Left ventricle myocardium inferior (tissue), 1 donor: ENCODE measurements around the gene RASAL1. TPM values are rescaled to one million over a fixed set of nuclear protein-coding genes. Genes with fewer than 3 reads are reported as not detected.

Experiments used
- DNase-seq: peaks from one replicate; pipeline ENCODE4 v3.0.0-alpha.2; 2020
- H3K27ac ChIP-seq: fragments of 200-600 bp; replicated peaks from 2 replicates; pipeline ENCODE4 v1.8.0; 2021
- H3K27me3 ChIP-seq: fragments of 200-600 bp; 2 replicates; pipeline ENCODE4 v1.8.0; 2021; ENCODE audit warnings: low read depth
- H3K36me3 ChIP-seq: fragments of 200-600 bp; 2 replicates; pipeline ENCODE4 v1.8.0; 2021
- H3K4me1 ChIP-seq: fragments of 200-600 bp; 2 replicates; pipeline ENCODE4 v1.8.0; 2021
- H3K4me3 ChIP-seq: fragments of 200-600 bp; 2 replicates; pipeline ENCODE4 v1.8.0; 2021; ENCODE audit warnings: mild to moderate bottlenecking, moderate library complexity
- H3K9me3 ChIP-seq: fragments of 200-600 bp; replicated peaks from 2 replicates; pipeline ENCODE4 v1.8.0; 2021
- intact Hi-C: fragments of 100-400 bp; cut with micrococcal nuclease; formaldehyde crosslinking; loops from one replicate; pipeline ENCODE4 v1.11.0; 2022
- long read RNA-seq: library from polyadenylated mRNA; unstranded; transcript quantifications from one replicate; pipeline ENCODE4 v2.0.0, GENCODE V29; 2021
- total RNA-seq: library from RNA; stranded (reverse); fragmentation: NEBNext Ultra II Directional; extraction: Animal tissue kit (Norgen Biotek cat#: 25700); gene quantifications from one replicate; pipeline ENCODE4 v1.2.1, GENCODE V29; 2021
- TF ChIP-seq, protein P1 (sequence below): fragments of 200-600 bp; IDR thresholded peaks from 2 replicates; pipeline ENCODE4 v1.8.0; 2021; ENCODE audit warnings: antibody characterized with exemption, mild to moderate bottlenecking, borderline replicate concordance
- donor health status: DM: no; HTN: yes; CAD: no; lungs with severe emphysema.

Gene RASAL1, protein sequence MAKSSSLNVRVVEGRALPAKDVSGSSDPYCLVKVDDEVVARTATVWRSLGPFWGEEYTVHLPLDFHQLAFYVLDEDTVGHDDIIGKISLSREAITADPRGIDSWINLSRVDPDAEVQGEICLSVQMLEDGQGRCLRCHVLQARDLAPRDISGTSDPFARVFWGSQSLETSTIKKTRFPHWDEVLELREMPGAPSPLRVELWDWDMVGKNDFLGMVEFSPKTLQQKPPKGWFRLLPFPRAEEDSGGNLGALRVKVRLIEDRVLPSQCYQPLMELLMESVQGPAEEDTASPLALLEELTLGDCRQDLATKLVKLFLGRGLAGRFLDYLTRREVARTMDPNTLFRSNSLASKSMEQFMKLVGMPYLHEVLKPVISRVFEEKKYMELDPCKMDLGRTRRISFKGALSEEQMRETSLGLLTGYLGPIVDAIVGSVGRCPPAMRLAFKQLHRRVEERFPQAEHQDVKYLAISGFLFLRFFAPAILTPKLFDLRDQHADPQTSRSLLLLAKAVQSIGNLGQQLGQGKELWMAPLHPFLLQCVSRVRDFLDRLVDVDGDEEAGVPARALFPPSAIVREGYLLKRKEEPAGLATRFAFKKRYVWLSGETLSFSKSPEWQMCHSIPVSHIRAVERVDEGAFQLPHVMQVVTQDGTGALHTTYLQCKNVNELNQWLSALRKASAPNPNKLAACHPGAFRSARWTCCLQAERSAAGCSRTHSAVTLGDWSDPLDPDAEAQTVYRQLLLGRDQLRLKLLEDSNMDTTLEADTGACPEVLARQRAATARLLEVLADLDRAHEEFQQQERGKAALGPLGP
- total RNA-seq: not detected
- long read RNA-seq: 0 reads

DNA sequence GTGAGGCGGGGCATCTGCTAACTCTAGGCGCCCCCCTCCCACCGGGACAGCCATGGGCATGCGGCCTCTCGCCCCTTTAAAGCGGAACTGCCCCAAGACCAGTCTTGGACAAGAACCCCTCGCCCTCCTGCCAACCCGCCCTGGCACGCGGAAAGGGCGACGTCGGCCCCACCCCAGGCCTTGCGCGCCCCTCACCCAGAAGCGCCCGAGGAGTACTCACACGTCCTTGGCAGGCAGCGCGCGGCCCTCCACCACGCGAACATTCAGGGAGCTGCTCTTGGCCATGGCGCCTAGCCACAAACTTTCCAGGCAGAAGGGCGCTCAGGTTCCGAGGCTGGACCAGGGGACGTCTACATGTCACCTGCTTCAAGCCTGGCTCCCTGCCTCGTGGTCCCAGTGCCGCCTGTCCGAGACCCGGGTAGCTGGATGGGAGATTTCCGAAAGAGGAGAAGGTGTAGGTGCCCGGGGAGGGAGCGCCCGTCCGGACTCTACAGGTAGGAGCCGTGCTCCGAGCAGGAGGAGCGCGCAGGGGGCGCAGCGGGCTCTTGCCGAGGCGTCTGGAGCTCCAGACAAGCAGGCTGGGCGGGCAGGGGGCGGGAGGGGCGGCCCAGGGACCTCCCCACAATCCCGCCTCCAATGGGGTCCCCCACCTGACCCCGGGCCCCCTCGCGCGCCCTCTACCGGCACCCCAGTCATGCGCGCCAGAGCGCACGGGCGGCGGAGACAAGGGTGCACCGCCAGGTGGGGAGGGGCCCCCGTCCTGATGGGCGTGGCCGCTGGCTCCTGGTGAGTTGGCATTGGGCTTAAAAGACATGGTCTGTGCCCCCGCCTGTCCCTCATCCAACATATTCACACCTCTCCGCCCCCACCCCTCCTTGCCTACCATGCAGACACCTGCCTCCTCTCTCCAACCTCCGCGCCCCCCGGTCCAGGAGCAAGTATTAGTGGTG lies at the start of gene RASAL1:
Gene RASAL1, minus strand, starts transcription at position 584 of the 950 bp plus-strand sequence. Its CDS starts 299 bp downstream, at position 285.
- TF ChIP-seq, protein P1, sequence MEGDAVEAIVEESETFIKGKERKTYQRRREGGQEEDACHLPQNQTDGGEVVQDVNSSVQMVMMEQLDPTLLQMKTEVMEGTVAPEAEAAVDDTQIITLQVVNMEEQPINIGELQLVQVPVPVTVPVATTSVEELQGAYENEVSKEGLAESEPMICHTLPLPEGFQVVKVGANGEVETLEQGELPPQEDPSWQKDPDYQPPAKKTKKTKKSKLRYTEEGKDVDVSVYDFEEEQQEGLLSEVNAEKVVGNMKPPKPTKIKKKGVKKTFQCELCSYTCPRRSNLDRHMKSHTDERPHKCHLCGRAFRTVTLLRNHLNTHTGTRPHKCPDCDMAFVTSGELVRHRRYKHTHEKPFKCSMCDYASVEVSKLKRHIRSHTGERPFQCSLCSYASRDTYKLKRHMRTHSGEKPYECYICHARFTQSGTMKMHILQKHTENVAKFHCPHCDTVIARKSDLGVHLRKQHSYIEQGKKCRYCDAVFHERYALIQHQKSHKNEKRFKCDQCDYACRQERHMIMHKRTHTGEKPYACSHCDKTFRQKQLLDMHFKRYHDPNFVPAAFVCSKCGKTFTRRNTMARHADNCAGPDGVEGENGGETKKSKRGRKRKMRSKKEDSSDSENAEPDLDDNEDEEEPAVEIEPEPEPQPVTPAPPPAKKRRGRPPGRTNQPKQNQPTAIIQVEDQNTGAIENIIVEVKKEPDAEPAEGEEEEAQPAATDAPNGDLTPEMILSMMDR: peak; percentile 37
- Histone ChIP-seq H3K36me3 (no peaks in the 10 kb centered on the region), H3K27me3 (peaks cover 78% of the 10 kb centered on the region), H3K4me1 (peaks cover 7% of the 10 kb centered on the region), H3K4me3 (peak within 1 kb of the TSS; percentile 14), H3K27ac (no peak within 1 kb of the TSS), H3K9me3 (no peaks in the 10 kb centered on the region)
- intact Hi-C loops: no loop called here
- no peak for DNase-seq

DNA sequence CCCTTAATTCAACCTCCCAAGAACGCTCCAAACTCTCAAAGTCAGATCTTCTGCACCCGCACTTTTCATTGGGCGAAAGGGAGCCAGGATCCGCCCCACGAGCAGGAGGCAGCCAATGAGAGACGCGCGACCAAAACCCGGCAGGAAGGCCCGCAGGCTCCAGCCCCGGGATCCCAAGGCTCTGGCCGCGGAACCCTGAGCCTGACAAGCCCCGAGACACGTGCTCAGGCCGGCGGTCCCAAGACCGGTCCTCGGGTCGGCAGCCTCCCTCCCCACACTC lies 49.3 kb upstream of the RASAL1 start:
- intact Hi-C loops: no loop called here
- TF ChIP-seq, protein P1: no peak
- H3K27ac ChIP-seq: peak overlapping the region; percentile 98
- H3K9me3 ChIP-seq: no peaks in the 10 kb centered on the region
- peak; percentile 91 for DNase-seq
- H3K4me1 ChIP-seq: peaks cover 52% of the 10 kb centered on the region
- peaks cover 21% of the 10 kb centered on the region for H3K36me3 ChIP-seq
- no peaks in the 10 kb centered on the region for H3K27me3 ChIP-seq
- peak overlapping the region; percentile 100 for H3K4me3 ChIP-seq

- peaks cover 52% of the 10 kb centered on the region for H3K4me1 ChIP-seq
- intact Hi-C loops: no loop called here
Observed at GRCh38 chr12:113184098-113184899, 48.7 kb upstream of the RASAL1 start.

GRCh38 chr12:113183030-113183589 lies 47.5 kb upstream of the RASAL1 start:
- H3K27me3 ChIP-seq: no peaks in the 10 kb centered on the region
- intact Hi-C loops: no loop called here
- TF ChIP-seq, protein P1: no peak

More at GRCh38 chr12:113184098-113184899, 48.7 kb upstream of the RASAL1 start:
- H3K4me3 ChIP-seq: peak overlapping the region; percentile 100
- no peaks in the 10 kb centered on the region for H3K9me3 ChIP-seq
- TF ChIP-seq, protein P1: no peak
- H3K36me3 ChIP-seq: peaks cover 23% of the 10 kb centered on the region
- peak overlapping the region; percentile 98 for H3K27ac ChIP-seq
- no peaks in the 10 kb centered on the region for H3K27me3 ChIP-seq
- DNase-seq: no peak

More at GRCh38 chr12:113183030-113183589, 47.5 kb upstream of the RASAL1 start:
- Histone ChIP-seq H3K36me3 (peaks cover 33% of the 10 kb centered on the region), H3K9me3 (no peaks in the 10 kb centered on the region), H3K4me1 (peaks cover 52% of the 10 kb centered on the region), H3K4me3 (no peak overlapping the region), H3K27ac (no peak overlapping the region)
- no peak for DNase-seq
